H1 (cell line): ENCODE results near the gene CALHM2. TPM values are rescaled to one million over a fixed set of nuclear protein-coding genes. Genes with fewer than 3 reads are reported as not detected.

Experiments
- BCL11A ChIP-seq, 2 experiments: IDR thresholded peaks; one replicate each; pipeline ENCODE4 v1.6.1; 2011; ENCODE audit warnings: low read depth in 2 of 2, low read length in 2 of 2, mild to moderate bottlenecking in 2 of 2
- EGR1 ChIP-seq: IDR thresholded peaks from 2 replicates; pipeline ENCODE4 v1.6.1; 2011; ENCODE audit warnings: low read depth, low read length, borderline replicate concordance
- GTF2F1 ChIP-seq: IDR thresholded peaks from 2 replicates; pipeline ENCODE4 v1.6.1; 2012; ENCODE audit warnings: low read depth, low read length, improper control_type of control experiment, borderline replicate concordance
- RAD21 ChIP-seq, 2 experiments: IDR thresholded peaks in 1 of 2; conservative IDR thresholded peaks in 1 of 2; 2 replicates each; pipeline ENCODE4 v1.6.1; 2011; ENCODE audit warnings: low read depth in 2 of 2, low read length in 2 of 2, improper control_type of control experiment in 1 of 2, inconsistent platforms in 1 of 2, mild to moderate bottlenecking in 1 of 2, moderate library complexity in 1 of 2
- RNF2 ChIP-seq: fragments of 200-900, 300-1000 bp; sonication (generic); IDR thresholded peaks from 2 replicates; pipeline ENCODE4 v1.7.1; 2016; ENCODE audit warnings: borderline replicate concordance, low read depth, mild to moderate bottlenecking, antibody characterized with exemption, low read length; ENCODE audit not compliant: poor library complexity, severe bottlenecking; ENCODE audit errors: missing control alignments
- SAP30 ChIP-seq: fragments of 300-600 bp; sonication (generic); IDR thresholded peaks from 2 replicates; pipeline ENCODE4 v1.7.1; 2012; ENCODE audit warnings: low read length, moderate library complexity, mild to moderate bottlenecking, inconsistent platforms; ENCODE audit not compliant: insufficient read depth, insufficient replicate concordance
- polyA plus RNA-seq, 7 experiments: library from polyadenylated mRNA; depleted of rRNA in 3 of 7; stranded (reverse) in 5 of 7; unstranded in 2 of 7; fragments of >200 nt in 5 of 7; fragments of 200-250 nt in 2 of 7; gene quantifications; 1 replicate in 5 of 7; 2 replicates in 1 of 7; 4 replicates in 1 of 7; pipeline versions ENCODE4 v1.2.1 to v1.2.3, GENCODE V29; 2011 to 2013; ENCODE audit warnings: missing spikeins in 2 of 7, mixed read lengths in 2 of 7
- total RNA-seq: library from RNA; stranded (reverse); fragmentation: NEBNext Ultra II Directional; extraction: Animal tissue kit (Norgen Biotek cat#: 25700); gene quantifications from 2 replicates; pipeline ENCODE4 v1.2.1, GENCODE V29; 2021
- TF ChIP-seq, protein P1 (sequence below): IDR thresholded peaks from 2 replicates; pipeline ENCODE4 v1.6.1; 2012; ENCODE audit warnings: inconsistent platforms

CALHM2 gene
- total and polyA plus RNA-seq, 2 of the 8 experiments (the other 6 are each of a cell fraction or from before 2014, with no cell fraction given) = 1.2 to 2.4 TPM

DNA sequence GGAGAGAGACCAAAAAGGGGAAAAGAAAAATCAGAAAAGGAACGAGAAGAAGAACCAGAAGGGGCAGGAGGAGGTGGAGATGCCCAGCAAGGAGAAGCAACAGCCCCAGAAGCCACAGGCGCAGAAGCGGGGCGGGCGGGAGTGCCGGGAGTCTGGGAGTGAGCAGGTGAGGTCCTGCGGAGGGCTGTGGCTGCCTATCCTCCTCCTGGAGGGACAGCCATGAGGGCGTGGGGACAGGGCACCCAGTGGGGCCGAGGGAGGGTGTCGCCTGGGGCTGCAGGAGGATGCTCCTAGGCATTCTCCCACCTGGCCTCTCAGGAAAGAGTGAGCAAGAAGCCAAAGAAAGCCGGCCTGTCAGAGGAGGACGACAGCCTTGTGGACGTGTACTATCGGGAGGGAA lies 11.8 kb downstream of the CALHM2 start (continued):
- TF ChIP-seq RNF2 (no peak), BCL11A (IDR thresholded peaks at IDR 0.05; ENCODE audit: low read depth in 2 of 2, low read length in 2 of 2) (no peak), SAP30 (no peak), GTF2F1 (no peak), EGR1 (no peak), RAD21 (IDR thresholded peaks at IDR 0.05 in 1 of 2, conservative IDR thresholded peaks at IDR 0.05 in 1 of 2; ENCODE audit: low read depth in 2 of 2, low read length in 2 of 2) (no peak)
- TF ChIP-seq, protein P1, sequence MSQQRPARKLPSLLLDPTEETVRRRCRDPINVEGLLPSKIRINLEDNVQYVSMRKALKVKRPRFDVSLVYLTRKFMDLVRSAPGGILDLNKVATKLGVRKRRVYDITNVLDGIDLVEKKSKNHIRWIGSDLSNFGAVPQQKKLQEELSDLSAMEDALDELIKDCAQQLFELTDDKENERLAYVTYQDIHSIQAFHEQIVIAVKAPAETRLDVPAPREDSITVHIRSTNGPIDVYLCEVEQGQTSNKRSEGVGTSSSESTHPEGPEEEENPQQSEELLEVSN = no peak
